Fibroblast of skin of right biceps (primary cell): ENCODE results near the gene EIF1AY.
"Not testable (repeated sequence)": the region's sequence is repeated elsewhere in the genome, so short reads cannot be mapped to it uniquely, and the experiment has no call there.

Source experiments
- DNase-seq: peaks from one replicate; pipeline ENCODE4 v3.0.0-alpha.2; 2013

Gene EIF1AY

GRCh38 chrY:20575531-20576121 is at the start of gene EIF1AY:
EIF1AY (plus strand) TSS chrY:20575776; CDS start chrY:20575872, 96 bp downstream.
- DNase-seq = peak; percentile 94

GRCh38 chrY:20528435-20528834 is 47.1 kb upstream of the EIF1AY start:
- DNase-seq = no peak

GRCh38 chrY:20538186-20538585 is 37.4 kb upstream of the EIF1AY start:
- DNase-seq = no peak

GRCh38 chrY:20538933-20539332 is 36.6 kb upstream of the EIF1AY start:
- DNase-seq = no peak

GRCh38 chrY:20544451-20544960 is 31.1 kb upstream of the EIF1AY start:
- DNase-seq = no peak

- DNase-seq = no peak
Observed at GRCh38 chrY:20546071-20546470, 29.5 kb upstream of the EIF1AY start.

GRCh38 chrY:20549289-20549688 is 26.3 kb upstream of the EIF1AY start:
- no peak for DNase-seq

- DNase-seq = no peak
Observed at GRCh38 chrY:20551840-20552239, 23.7 kb upstream of the EIF1AY start.

GRCh38 chrY:20552764-20553323 is 22.7 kb upstream of the EIF1AY start:
- DNase-seq = not testable (repeated sequence)

GRCh38 chrY:20555820-20556219 is 19.8 kb upstream of the EIF1AY start:
- no peak for DNase-seq

GRCh38 chrY:20558677-20559076 is 16.9 kb upstream of the EIF1AY start:
- DNase-seq = peak; percentile 7

- DNase-seq = no peak
Observed at GRCh38 chrY:20559873-20560512, 15.6 kb upstream of the EIF1AY start.

GRCh38 chrY:20571306-20571705 is 4.3 kb upstream of the EIF1AY start:
- no peak for DNase-seq

- DNase-seq = peak; percentile 1
Observed at GRCh38 chrY:20576506-20576905, 930 bp downstream of the EIF1AY start.

GRCh38 chrY:20578206-20578605 is 2.6 kb downstream of the EIF1AY start:
- no peak for DNase-seq

- no peak for DNase-seq
Observed at GRCh38 chrY:20581687-20582086, 6.1 kb downstream of the EIF1AY start.

GRCh38 chrY:20586161-20586560 is 10.6 kb downstream of the EIF1AY start:
- no peak for DNase-seq
